Head of caudate nucleus (tissue), 42 donors: ENCODE measurements around the gene MBLAC1.

ENCODE experiments used
- DNase-seq, 42 donors: peaks; one replicate each; pipeline versions ENCODE4 v3.0.0 to v3.0.0-alpha.2; 2020 to 2021; ENCODE audit warnings: mixed read lengths in 7 of 42
- intact Hi-C: fragments of 100-400 bp; cut with DNase I; formaldehyde crosslinking; loops from one replicate; pipeline ENCODE4 v1.15.0; 2022

Gene MBLAC1

GRCh38 chr7:100093925-100094486 is 32.8 kb upstream of the MBLAC1 start:
- no peak for DNase-seq
- intact Hi-C loops = no loop called here

DNA sequence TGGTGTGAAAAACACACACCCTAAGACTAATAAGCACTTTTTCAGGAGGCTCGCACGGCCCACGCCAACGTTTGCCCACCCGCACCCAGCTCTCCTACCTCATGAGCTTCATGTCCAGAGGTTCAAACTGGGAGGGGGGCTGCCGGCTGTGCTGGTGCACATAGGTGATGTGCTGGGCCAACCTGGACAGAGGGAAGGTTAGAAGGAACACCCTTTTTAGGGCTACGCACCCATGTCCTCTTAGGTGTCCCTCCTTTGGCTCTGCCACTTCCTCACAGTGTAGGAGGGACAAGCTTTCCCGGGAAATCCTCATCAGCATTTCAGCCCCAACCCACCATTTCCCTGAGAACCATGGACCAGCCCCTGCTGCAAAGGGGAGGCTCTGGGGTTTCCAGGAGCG is 31.5 kb upstream of the MBLAC1 start:
- no peak for DNase-seq
- intact Hi-C loops = no loop called here

DNA sequence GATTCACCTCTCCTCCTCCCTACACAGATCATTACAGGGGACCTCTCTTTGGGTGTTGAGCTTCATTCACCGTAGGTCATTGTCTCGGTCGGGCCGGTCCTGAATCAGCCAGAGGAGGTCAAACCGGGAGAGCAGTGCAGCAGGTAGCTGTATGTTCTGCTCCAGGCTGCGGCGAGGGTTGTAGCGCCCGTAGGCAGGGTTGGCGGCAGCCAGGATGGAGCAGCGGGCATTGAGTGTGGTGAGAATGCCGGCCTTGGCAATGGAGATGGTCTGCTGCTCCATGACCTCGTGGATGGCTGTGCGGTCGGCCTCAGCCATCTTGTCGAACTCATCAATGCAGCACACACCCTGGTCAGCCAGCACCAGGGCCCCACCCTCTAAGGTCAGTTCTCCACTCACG is 31.1 kb upstream of the MBLAC1 start:
- DNase-seq = no peak
- intact Hi-C loops = no loop called here

- DNase-seq = no peak
- intact Hi-C loops = no loop called here
Measured at GRCh38 chr7:100098913-100099312, 27.9 kb upstream of the MBLAC1 start.

GRCh38 chr7:100099452-100099851 is 27.3 kb upstream of the MBLAC1 start:
- DNase-seq = no peak

GRCh38 chr7:100100420-100101015 is 26.2 kb upstream of the MBLAC1 start:
- intact Hi-C loops = no loop called here
- DNase-seq = peak; percentile 71 to 95 (median 90)

More at GRCh38 chr7:100099452-100099851, 27.3 kb upstream of the MBLAC1 start:
- intact Hi-C loops = no loop called here

DNA sequence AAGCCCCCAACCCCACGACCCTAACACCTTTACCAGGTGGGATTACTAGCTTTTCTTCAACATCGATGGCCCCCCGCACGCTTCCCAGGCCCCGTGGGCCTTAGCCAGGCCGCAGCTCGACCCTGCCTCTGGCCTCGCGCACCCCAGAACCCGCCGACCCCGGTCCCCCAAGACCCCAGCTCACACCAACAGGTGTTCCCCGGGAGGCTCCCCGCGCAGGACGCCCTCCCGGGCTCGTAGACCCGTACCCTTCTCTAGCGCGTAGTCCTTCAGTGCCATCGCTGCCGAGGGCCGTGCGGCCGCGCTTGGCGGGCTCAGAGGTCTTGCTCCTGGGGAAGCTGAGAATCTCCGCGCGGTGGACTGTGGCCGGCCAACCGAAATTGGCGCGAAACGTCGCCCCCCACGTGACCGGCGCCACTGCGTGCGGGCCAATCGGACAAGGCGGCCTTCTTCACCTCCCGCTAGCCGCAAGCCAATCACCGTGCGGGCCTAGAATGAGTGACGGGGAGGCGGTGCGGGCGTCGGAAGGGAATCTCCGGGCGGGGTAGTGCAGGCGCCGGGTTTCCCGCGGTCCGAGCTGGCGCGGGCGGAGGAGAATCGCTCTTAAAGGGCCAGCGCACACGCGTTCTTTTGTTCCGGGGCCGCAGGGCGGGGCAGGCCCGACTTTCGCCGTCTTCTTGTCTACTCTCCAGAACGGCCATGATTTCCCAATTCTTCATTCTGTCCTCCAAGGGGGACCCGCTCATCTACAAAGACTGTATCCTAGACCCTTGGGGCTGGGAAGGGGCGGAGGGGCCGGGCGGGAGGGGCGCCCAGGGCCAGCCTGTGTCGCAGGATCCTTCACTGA is 25.5 kb upstream of the MBLAC1 start, which contains the start of the genes AP4M1 and MCM7:
Gene AP4M1, plus strand, starts transcription at position 628 of the 847 bp plus-strand sequence. Its CDS starts 72 bp downstream, at position 700.
Gene MCM7, minus strand, starts transcription at position 382 of the 847 bp plus-strand sequence. Its CDS starts 103 bp downstream, at position 279.
- DNase-seq = peak; percentile 97 to 100 (median 100)
- intact Hi-C loops = no loop called here

DNA sequence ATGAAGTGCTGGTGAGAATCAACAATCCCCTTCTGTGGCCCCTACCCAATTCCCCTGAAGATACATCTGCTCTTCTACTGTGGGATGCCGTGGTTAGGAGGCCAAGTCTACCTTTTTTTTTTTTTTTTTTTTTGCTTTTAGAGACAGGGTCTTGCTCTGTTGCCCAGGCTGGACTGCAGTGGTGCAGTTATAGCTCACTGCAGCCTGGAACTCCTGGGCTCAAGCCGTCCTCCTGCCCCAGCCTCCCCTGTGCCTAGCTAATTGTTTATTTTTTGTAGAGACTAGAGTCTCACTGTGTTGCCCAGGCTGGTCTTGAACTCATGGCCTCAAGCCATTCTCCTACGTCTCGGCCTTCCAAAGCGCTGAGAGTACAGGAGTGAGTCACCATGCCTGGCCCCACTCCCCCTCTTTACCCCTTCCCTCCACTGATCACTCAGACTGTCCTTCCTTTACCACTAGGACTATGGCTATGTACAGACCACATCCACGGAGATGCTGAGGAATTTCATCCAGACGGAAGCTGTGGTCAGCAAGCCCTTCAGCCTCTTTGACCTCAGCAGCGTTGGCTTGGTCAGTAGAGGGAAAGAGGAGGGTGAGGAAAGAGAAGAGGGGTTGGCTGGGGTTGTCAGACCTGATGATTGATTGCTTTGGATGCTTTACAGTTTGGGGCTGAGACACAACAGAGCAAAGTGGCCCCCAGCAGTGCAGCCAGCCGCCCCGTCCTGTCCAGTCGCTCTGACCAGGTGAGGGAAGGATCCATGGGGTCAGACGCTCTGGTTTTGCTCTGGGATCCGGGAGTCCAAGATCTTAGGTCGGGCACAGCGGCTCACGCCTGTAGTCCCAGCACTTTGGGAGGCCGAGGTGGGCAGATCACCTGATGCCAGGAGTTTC is 23.6 kb upstream of the MBLAC1 start:
- DNase-seq = no peak
- intact Hi-C loops = no loop called here

- intact Hi-C loops = no loop called here
- no peak for DNase-seq
Measured at GRCh38 chr7:100105534-100105933, 21.2 kb upstream of the MBLAC1 start.

DNA sequence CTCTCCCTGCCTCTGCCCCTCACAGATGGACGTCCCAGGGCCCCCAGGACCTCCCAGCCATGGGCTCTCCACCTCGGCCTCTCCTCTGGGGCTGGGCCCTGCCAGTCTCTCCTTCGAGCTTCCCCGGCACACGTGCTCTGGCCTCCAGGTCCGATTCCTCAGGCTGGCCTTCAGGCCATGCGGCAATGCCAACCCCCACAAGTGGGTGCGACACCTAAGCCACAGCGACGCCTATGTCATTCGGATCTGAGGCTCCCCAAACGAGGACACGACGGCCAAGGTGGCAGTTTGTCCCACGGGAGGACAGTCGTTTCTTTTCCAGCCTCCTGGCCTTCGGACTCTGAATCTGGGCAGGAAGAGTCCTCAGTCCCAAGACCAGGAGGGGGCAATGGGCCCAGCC is 20.1 kb upstream of the MBLAC1 start:
- intact Hi-C loops = no loop called here
- no peak for DNase-seq

GRCh38 chr7:100107125-100107737 is 19.5 kb upstream of the MBLAC1 start:
- intact Hi-C loops = no loop called here

DNA sequence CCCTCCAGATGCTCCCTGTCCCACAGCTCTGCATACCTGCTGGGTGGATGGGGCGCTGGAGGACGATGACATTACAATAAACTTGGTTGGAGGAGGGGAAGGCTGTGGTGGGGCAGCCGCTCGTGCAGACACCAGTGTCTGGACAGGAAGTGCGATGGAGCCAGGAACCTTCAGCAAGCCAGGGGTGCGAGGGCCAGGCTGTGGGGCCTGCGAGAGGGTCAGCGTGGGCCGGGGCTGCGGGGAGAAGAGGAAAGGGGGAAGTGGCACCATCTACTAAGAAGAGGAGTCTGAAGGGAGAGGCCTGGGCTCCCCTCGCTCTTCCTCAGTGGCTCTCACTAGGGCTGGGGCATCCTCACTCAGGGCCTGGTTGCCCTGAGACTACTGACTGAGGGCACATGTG is 18.9 kb upstream of the MBLAC1 start:
- intact Hi-C loops = no loop called here
- DNase-seq = no peak

More at GRCh38 chr7:100107125-100107737, 19.5 kb upstream of the MBLAC1 start:
- peak in 1 of 42 donors; percentile 47 for DNase-seq

DNA sequence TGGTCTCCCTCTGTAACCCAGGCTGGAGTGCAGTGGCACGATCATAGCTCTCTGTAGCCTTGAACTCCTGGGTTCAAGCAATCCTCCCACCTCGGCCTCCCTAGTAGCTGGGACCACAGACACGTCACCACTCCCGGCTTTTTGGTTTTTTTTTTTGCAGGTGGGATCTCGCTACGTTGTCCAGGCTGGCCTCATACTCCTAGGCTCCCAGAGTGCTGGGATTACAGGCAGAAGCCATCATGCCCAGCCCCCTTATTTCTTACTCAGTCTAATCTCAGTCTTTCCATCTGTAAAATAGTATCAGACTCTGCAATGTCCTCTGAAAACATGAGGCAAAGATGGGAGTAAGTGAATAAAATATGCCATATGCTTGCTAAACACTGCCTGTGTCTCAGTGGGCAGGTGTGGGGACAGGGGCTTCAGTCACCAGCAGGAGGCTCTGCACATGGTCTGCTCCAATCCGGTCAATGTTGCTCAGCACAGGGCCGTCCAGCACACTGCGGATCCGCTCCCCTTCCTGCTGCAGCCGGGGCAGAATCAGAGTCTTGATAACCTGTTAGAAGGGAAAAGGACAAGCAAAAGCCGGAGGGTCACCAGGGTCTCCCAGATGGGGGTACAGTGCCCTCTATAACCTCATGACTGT is 17.1 kb upstream of the MBLAC1 start:
- intact Hi-C loops = no loop called here
- DNase-seq = no peak

- intact Hi-C loops = no loop called here
- DNase-seq = no peak
Measured at GRCh38 chr7:100111156-100111555, 15.6 kb upstream of the MBLAC1 start.

DNA sequence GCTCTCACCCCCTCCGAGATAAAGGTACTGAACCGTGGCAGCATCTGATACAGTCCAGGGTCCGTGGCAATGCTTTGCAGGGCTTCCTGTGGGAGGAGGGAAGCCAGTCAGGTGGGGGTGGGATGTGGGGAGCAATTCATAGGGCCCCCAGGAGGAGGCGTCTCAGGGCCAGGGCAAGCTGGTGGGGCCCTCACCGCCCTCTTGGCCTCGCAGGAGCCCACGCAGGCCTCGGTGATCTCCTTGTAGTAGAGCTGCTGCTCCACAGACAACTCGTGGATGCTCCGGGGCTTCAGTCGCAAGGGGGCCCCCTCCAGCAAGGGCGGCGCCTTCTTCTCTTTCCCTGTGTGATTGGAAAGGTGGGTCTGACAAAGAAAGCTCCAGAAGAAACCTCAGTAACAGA is 14.9 kb upstream of the MBLAC1 start:
- intact Hi-C loops = no loop called here
- no peak for DNase-seq

DNA sequence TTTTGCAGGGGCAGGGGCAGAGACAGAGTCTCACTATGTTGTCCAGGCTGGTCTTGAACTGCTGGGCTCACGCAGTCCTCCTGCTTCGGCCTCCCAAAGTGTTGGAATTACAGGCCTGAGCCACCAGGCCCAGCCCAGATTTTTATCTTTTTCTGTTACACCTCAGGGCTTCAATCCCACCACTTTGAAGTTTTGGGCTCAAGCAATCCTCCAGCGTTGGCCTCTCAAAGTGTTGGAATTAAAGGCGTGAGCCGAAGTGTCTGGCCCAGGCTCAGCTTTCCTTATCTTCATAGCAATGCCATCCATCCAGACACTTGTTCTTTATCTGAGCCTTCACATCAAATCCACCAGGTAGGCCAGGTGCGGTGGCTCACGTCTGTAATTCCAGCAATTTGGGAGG is 11.7 kb upstream of the MBLAC1 start:
- intact Hi-C loops = no loop called here
- DNase-seq = no peak

DNA sequence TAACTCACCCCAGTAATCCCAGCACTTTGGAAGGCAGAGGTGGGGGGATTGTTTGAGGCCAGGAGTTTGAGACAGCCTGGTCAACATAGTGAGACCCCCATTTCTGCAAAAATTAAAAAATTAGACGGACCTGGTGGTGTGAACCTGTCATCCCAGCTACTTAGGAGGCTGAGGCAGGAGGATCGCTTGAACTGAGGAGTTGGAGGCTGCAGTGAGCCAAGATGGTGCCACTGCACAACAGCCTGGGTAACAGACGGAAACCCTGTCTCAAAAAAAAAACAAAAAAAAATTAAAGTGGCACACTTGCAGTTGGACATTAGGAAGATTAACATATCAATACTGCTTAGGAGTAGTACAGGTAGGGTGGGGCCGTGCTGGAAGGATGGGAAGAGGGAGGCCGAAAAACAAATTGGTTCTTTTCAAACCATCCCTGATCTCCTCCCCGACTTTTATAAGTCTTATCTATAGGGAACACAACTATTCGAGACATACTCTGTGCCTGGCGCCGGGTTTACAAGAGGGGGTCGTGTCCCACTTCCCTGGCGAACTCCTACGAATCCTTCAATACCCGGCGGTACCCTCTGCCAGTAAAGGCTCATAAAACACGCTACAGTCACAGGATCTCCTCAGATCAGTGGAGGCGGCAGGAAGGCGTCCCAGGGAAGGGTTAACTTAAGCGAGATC is 8.2 kb upstream of the MBLAC1 start:
- intact Hi-C loops = no loop called here
- DNase-seq = no peak
